ENCODE data around the gene SULT1C2.
"Not testable (repeated sequence)": the region's sequence is repeated elsewhere in the genome, so short reads cannot be mapped to it uniquely, and the experiment has no call there.

The SULT1C2 gene

GRCh38 chr2:108355906-108356734 lies 67.4 kb downstream of the SULT1C2 start:
- DNase-seq: no peak

GRCh38 chr2:108359336-108359735 lies 70.6 kb downstream of the SULT1C2 start:
- not testable (repeated sequence) for DNase-seq
